CD4-positive, alpha-beta T cell treated with Interleukin-21 for 1 hour (primary cell): ENCODE measurements around the gene SMAD9.

Experiments
- DNase-seq: peaks from one replicate; pipeline ENCODE4 v3.0.0-alpha.2; 2020

SMAD9 gene

DNA sequence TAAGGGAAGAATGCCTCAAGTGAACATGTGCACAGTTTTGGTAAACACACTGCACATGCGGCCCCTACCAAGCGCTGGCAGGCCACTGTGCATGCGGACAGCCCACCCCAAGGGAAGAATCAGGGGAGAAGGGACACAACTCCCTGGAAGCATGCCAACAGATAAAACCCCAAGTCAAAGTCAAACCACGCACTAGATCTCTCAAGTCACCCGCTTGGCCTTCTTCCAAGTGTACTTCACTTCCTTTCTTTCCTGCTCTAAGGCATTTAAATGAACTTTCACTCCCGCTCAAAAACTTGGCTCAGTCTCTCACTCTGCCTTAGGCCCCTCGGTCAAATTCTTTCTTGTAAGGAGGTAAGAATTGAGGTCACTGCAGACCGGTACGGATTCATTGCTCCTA, 105.6 kb downstream of the SMAD9 start:
- DNase-seq = no peak

DNA sequence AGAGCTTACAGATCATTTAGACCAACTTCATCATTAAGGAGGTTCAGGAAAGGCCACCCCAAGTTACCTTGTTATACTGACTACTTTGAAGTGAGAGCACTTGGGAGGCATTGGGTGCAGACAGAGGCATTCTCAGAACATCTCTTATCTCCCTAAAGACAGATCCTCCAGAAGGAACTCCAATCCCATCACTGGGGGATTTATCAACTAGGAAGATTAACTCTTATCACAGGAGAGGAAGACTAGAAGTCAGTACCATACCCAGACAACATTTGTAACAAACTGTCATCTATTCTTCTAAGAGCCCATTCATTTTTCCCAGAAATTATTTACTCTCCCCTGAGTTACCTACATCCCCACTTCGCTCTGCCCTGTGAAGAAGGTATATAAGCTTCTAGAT, 106.8 kb downstream of the SMAD9 start:
- DNase-seq = no peak

DNA sequence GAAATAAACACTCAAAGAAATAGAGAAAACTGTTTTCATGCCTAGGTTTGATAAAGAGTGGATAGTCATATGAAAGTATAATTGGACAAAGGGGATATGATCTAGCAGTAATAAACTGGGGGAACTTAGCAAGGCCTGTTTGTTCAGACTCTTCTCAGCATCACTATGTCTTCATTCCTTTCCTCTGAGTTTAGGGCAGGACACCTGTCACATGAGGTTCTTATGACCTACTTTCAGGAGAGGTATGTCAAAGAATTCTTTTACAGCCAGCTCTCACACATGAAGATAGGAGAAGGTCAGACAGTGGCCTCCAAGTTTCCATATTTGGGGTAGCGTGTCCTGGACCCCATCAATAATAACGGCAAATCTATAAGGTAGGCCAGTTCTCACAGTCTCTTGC, 112.4 kb downstream of the SMAD9 start:
- DNase-seq = no peak

DNA sequence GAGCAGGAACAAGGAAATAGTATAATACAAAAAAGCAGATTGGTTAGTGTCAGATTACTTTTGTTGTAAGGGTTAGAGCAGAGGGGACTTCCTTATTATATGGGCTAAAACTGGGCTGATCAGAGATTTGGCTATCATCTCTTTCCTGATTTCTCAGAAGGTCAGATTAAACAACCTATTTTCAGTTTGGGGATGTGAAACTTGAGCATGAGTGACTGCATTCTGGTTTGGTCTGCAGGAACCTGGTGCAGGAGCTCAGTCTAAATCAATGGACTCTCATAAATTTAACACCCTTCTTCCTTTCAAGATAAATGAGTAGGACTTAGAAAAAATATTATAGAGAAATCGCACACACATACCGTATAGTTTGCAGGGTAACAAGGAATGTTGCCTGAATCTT, 113.9 kb downstream of the SMAD9 start:
- no peak for DNase-seq

DNA sequence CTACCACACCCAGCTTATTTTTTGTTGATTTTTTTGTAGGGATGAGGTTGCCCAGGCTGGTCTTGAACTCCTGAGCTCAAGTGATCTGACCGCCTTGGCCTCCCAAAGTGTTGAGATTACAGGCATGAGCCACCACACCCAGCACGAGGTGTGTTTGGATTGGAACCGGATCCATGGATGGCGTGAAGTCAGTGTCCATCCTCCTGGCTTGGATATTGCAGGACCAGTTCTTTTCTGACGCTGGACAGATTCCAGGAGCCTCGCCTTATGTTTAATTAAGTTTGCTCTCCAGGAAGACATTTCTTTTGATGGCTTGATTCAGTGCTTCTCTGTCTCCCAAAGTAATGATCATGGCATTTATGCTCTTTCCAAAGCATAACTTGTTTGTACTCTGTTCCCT, 115.5 kb downstream of the SMAD9 start:
- no peak for DNase-seq

DNA sequence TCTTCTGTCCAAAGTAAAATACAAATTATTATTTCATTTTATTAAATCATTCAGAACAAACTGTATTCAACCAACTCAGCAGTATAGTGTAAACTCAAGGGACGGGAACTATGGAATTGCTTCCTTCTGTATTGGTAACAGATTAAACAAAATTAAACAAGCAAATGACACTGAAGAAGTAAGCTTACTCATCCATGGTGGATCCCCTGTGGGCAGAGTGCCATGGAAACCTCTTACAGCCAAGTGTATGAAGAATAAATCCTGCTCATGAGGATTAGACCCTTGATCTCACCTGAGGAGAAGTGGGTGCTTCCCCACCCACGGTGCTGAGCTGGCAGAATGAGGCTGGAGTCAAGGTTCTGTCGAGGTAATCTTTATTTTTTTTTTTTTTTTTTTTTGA, 119.0 kb downstream of the SMAD9 start:
- DNase-seq = no peak

DNA sequence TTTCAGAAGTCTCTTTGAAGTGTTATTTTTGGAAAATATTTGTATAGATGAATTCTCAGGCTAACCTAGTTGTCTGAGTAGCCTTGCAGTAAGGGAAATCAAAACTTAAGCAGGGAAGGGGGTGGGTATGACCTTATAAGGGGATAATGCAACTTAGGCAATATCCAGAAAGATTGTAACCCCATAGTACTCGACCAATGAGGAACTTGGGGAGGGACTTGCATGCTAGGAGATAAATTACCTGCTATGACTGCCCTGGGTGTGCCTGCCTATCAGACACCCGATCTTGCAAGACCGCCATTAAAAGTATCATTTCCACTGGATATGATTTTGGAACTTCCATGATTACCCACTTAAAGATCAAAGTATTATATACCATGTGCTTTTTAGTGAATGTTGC, 124.0 kb downstream of the SMAD9 start:
- DNase-seq = no peak

DNA sequence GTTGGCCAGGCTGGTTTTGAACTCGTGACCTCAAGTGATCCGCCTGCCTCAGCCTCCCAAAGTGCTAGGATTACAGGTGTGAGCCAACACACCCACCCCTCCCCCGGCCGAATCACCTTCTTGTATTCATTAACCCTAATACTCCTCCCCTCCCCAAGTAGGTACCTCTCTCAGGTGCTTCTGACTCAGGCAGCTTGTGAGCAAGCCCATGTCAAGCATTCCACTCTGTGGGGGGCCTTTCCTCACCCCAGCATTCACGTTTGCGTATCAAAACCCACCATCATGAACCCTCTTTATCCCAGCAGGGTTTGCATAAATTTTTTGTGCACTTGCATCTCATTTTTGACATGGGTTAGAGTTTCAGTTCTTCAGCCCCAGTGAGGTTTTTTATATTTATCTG, 124.6 kb downstream of the SMAD9 start:
- DNase-seq = no peak
